ENCODE measurements around the gene MNAT1.

DNA sequence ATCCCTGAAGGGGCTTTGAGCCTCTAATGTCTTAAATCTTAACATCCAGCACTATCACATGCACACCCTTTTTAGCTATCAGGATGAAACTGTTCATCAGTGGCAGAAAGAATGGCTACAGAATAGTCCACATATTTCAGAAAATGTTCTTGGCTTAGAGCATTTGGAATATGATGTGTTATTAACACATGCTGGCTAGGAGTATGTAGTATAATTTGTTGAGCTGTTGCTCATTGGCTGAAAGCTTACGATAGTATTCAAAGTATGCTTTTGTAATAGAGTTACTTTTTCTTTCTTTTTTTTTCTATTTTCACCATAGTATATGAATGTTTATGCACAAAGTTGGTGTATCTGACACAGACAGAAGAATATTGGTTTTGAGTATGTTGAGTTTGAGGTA, 55.1 kb downstream of the MNAT1 start:
- TF ChIP-seq, protein P1, sequence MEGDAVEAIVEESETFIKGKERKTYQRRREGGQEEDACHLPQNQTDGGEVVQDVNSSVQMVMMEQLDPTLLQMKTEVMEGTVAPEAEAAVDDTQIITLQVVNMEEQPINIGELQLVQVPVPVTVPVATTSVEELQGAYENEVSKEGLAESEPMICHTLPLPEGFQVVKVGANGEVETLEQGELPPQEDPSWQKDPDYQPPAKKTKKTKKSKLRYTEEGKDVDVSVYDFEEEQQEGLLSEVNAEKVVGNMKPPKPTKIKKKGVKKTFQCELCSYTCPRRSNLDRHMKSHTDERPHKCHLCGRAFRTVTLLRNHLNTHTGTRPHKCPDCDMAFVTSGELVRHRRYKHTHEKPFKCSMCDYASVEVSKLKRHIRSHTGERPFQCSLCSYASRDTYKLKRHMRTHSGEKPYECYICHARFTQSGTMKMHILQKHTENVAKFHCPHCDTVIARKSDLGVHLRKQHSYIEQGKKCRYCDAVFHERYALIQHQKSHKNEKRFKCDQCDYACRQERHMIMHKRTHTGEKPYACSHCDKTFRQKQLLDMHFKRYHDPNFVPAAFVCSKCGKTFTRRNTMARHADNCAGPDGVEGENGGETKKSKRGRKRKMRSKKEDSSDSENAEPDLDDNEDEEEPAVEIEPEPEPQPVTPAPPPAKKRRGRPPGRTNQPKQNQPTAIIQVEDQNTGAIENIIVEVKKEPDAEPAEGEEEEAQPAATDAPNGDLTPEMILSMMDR (conservative IDR thresholded peaks at IDR 0.05) = no peak
- TF ChIP-seq EZH2 (IDR thresholded peaks at IDR 0.05; ENCODE audit: low read depth) = no peak

Data from PC-9 (cell line).